Measurements from ENCODE around the gene NACC1.

Gene NACC1

GRCh38 chr19:13089139-13089856 is 28.8 kb upstream of the NACC1 start:
- no peak for DNase-seq

GRCh38 chr19:13089857-13090507 is 28.1 kb upstream of the NACC1 start:
- DNase-seq, result no peak

- DNase-seq, result no peak
Observed at GRCh38 chr19:13090511-13091231, 27.4 kb upstream of the NACC1 start.

GRCh38 chr19:13091400-13092157 is 26.5 kb upstream of the NACC1 start:
- no peak for DNase-seq

GRCh38 chr19:13092158-13092543 is 25.9 kb upstream of the NACC1 start:
- no peak for DNase-seq

GRCh38 chr19:13092606-13093235 is 25.3 kb upstream of the NACC1 start:
- DNase-seq, result no peak

- peak; percentile 92 for DNase-seq
Observed at GRCh38 chr19:13093407-13094105, 24.5 kb upstream of the NACC1 start.

- no peak for DNase-seq
Observed at GRCh38 chr19:13094106-13094504, 24.0 kb upstream of the NACC1 start.

- no peak for DNase-seq
Observed at GRCh38 chr19:13094771-13095392, 23.2 kb upstream of the NACC1 start.

GRCh38 chr19:13095393-13095784 is 22.7 kb upstream of the NACC1 start:
- no peak for DNase-seq

GRCh38 chr19:13095934-13096927 is 21.8 kb upstream of the NACC1 start:
- DNase-seq, result no peak

GRCh38 chr19:13097033-13097462 is 21.0 kb upstream of the NACC1 start:
- DNase-seq, result no peak

- DNase-seq, result no peak
Observed at GRCh38 chr19:13097463-13098258, 20.4 kb upstream of the NACC1 start.

GRCh38 chr19:13098277-13099072 is 19.6 kb upstream of the NACC1 start:
- no peak for DNase-seq

GRCh38 chr19:13099073-13099999 is 18.7 kb upstream of the NACC1 start:
- peak; percentile 85 for DNase-seq

- DNase-seq, result peak; percentile 88
Observed at GRCh38 chr19:13100031-13100588, 18.0 kb upstream of the NACC1 start.
